ENCODE data around the gene C20orf141.
"Not testable (repeated sequence)": the region's sequence is repeated elsewhere in the genome, so short reads cannot be mapped to it uniquely, and the experiment has no call there.

C20orf141 gene

DNA sequence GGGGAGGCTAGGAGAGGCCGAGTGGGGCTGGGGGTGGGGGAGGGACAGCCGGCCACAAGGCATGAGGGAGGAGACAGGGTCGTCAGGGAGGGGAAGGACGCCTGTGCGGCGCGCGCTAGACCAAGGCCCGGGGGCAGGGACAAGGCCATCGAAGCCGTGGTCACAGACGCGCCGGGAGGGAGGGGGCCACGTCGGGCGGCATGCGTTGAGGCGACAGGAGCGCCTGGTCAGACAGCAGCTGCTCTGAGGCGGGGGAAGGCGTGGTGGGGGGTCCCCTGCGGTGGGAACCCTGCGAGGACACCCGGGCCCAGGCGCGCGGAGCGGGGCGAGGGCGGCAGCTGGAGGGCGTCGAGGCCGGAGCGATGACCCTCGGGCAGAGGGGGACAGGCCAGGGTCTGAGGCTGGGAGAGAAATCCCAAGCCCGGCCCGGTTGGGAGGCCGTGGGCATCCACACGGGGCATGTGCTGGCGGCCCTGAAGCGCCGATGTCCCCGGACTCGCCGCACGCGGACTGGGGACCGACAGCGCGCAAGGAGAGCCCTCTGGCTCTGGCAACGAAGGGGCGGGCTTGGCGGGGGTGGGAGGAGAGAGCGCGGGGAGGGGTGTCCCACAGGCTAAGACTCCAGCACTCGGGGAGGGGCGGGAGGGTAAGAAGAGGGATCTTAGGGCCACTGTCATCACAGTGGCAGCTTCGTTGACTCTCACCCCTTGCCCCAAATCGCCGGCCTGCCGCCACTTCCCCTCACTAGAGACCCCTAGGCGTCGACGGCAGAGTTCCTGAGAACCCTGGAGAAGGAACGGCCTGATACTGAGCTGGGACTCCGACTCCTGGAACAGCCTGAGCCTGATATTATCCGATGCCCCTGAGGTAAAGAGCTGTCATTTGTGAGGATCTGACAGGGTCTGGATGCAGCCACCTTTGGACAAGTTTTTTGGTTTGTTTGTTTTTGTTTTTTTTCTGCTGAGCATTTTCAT lies 6.4 kb downstream of the C20orf141 start:
- DNase-seq = no peak

- no peak for DNase-seq
These were observed 7.3 kb downstream of the C20orf141 start for GRCh38 chr20:2822073-2822472.

GRCh38 chr20:2825761-2826160 lies 11.0 kb downstream of the C20orf141 start:
- no peak for DNase-seq

DNA sequence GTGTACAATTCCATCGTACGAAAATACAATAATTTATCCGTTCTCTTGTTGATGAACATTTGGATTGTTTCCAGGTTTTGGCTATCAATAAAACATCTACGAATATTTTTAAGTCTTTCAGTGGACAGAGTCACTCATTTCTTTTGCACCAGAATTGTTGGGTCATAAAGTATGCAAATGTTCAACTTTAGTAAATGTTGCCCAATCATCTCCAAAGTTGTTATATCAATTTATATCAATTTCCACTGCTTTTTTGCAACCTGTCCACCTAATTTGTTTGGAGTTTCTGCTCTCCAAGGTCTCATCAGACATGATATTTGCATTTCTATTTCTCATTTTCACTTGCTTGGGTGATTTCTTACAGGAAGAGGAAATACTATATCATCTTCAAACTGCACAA lies 11.9 kb downstream of the C20orf141 start:
- DNase-seq = no peak

GRCh38 chr20:2829376-2829775 lies 14.6 kb downstream of the C20orf141 start:
- no peak for DNase-seq

DNA sequence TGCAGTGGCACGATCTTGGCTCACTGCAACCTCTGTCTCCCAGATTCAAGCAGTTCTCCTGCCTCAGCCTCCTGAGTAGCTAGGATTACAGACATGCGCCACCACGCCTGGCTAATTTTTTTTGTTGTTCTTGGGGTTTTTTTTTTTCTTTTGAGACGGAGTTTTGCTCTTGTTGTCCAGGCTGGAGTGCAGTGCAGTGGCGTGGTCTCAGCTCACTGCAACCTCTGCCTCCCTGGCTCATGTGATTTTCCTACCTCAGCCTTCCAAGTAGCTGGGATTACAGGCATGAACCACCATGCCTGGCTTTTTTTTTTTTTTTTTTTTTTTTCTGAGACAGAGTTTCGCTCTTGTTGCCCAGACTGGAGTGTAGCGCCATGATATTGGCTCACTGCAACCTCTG lies 16.4 kb downstream of the C20orf141 start:
- DNase-seq = not testable (repeated sequence)

GRCh38 chr20:2833761-2834160 lies 19.0 kb downstream of the C20orf141 start:
- no peak for DNase-seq

- no peak for DNase-seq
These were observed 19.8 kb downstream of the C20orf141 start for GRCh38 chr20:2834401-2835110.

DNA sequence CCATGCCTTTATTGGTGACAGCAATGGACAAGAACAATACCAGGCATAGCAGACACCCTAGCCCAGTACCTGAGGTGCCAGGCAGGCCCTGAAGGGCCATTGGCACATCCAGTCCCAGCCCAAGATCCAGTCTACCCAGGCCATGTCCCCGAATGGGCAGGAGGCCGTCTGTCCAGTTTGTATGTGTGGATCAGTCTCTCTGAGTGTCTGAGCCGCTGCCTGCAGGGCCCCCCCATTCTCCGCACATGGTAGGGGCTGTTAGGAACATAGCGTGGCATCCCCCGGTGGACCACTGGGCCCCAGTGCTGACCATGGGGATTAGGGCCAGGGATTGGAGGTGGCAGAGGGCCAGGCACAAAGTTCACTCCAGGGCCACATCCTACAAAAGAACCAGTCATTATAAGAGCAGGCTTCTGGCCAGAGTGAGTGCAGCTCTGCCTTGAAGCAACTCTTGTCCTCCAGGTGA lies 20.6 kb downstream of the C20orf141 start:
- no peak for DNase-seq

DNA sequence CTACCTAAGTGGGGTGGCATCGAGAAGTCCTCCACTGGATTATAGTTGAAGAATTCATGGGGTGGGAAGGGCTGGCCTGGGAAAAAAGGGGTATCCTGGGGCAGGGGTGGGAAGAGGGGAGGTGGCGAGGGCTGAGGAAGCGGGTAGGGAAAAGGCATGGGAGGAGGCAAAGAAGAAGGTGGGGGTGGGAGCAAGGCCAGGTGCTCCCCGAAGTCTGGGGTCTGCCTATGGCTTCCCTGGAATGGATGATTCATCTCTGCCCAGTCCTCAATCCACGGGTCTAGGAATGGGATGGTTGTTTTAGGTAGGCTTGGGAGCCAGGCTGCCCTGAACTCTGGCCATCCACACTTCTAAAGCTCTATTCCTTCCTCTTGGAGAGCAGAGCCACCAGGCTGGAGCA lies 21.2 kb downstream of the C20orf141 start:
- DNase-seq = no peak

DNA sequence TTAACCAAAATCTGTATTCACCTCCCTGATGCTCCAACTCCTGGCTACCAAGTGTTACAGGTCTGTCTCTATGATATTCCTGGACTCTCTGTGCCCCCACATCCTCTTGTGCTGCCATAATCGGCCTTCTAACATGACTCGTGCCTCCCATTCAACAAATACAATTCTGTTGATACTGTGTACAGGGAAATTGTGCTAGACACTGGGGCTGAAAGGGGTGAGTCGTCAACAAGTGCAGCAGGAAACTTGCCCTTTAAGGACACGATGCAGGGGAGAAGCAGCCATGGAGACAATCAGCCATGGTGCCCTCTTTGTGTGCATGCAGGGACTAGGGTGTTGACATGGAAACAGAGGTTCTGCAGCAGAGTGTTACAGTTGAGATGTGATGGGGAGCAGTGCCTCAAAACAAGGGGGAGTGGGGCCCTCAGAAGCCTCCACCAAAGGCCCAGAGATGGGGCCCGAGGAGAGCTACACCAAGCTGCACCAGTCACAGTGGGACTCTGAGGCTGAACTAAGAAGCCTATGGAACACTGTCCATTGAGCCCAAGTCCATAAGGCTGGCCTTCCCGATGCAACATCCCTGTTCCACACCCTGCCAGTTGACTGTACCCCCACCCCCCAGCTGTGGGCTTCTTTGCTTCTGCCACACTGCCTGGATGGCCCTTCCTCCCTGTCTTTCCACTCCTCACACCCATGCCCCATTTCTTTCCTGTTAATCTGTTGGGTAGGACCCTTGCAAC lies 22.6 kb downstream of the C20orf141 start:
- no peak for DNase-seq

- no peak for DNase-seq
These were observed 23.5 kb downstream of the C20orf141 start for GRCh38 chr20:2838170-2838797.

DNA sequence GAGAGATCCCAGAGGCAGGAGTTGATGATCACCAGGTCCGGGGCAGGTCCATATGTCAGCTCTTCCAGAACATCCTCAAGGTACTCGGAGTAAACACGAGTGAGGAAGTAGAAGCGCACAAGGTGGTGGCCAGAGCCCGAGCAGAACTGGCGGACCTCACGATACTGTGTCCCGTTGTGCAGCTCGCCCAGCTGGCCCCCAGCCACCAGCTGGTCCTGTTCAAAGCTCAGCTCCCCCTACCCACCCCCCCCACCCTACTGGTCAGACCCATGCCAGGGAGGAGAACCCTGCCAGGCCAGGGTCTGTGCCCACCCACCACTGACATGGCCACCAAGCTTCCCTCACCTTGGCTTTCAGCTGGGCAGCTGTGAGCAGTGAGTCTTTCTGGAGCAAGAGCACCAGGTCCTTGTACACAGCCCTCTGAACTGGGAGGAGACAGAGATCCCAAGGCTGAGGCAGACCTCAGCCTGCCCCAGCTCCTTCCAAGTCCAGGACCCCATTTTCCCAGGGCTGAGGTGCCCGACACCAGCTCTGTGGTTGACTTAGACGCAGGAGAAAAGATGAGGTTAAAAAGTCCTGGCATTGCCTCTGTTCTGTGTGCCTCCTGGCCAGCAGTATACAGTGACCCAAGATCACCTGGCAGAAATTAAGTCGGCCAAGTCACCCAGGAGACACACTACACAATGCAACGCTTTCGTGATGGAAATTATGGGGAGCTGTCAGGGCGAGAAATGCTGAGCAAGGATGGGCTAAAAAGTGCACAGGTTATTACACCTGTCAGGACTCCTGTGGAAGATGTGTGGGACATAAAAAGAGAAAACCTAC lies 24.3 kb downstream of the C20orf141 start:
- DNase-seq = no peak

DNA sequence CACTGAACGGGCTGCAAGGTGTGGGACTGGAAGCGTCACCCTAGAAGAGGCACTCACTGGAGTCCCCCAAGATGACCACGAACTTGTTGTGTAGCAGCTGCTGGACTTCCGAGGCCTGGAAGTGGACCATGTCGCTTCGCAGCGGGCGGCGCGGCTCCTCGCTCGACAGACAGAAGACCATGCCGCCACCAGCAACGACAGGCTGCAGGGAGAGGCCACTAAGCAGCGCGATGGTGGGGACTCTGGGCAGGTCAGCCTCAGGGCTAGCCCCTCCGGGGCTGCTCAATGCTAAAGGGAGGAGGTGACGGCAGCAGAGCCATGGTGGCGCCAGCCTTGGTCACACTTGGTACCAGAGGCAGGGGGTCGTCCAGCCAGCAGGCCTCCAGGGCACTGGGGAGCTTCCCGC lies 24.9 kb downstream of the C20orf141 start:
- DNase-seq = no peak

DNA sequence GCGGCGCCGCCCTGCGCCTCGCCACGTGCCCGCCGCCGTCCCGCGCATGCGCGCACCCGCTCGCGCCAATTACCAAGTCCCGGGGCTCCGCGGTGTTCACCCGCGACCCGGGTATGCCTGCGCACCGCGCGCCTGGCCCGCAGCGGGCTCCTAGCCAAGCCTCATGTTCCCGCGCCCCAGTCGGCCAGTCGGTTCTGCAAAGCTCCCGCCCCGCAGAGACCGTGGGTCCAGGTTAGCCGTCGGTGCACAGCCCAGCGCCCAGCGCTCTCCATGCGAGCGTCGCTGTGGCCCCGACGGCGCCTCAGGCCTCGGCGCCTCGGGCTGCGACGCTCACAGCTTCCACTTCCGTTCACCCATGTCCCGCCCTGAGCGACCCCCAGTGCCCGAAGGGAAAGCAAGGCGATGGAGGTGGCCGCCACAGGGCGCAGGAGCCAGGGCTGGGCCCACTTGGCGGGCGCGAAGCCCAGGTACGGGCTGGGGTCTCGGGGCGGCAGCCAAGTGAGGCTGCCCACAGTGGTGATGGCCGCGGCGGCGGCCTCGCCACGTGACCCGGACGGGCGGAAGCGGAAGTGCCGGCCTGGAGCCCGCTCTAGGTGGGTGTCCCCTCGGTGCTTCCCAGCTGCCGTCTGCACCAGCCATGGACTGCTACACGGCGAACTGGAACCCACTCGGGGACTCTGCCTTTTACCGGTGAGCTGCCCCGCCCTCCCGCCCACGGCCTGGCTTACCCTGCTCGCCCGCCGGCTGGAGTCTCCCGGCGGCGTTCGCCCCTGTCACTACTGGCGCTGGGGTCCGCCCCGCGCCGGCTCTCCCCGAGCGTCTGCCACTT lies 25.6 kb downstream of the C20orf141 start, which contains the start of the genes PCED1A and VPS16:
Gene PCED1A, minus strand, starts transcription at position 518 of the 829 bp plus-strand sequence. CDS start 743 bp downstream, outside the sequence.
Gene VPS16, plus strand, starts transcription at position 608 of the 829 bp plus-strand sequence. Its CDS starts 30 bp downstream, at position 638.
- no peak for DNase-seq

DNA sequence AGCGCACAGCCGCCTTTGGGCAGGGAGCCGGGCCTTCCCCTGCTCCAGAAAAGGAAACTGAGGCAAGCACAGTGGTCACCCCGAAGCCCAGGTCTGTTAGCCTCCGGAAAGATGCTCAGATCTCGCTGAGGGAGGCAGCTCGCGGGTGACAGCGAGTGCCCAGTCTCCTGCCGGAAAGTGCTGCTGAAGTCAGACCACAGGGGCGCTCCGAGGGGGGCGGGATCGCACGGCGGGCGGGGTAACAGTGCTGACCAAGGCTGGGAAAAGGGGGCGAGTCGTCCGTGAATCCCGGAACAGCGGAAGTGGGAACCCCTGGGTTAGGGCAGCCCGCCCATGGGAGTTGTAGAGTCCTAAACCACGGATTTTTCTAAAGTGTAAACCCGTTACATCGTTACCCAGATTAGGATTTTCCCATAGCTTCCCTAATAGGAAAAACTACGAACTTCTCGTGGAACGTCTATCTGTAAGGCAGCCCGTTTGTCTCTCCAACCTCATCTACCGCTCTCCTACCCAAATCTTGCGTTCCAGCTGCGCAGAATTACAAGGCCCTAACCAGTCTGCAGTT lies 26.3 kb downstream of the C20orf141 start:
- DNase-seq = no peak

DNA sequence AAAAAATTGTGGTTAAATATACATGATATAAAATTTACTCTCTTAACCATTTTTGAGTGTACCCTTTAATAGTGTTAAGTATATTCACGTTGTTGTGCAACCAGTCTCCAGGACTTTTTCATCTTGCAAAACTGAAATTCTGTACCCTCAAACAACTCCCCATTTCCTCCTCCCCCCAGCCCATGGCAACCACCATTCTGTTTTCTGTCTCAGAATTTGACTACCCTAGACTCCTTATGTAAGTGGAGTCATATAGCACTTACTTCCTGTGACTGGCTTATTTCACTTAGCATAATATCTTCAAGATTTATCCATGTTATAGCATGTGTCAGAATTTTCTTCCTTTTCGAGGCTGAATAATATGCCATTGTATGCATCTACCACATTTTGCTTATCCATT lies 30.8 kb downstream of the C20orf141 start:
- no peak for DNase-seq

- DNase-seq = no peak
These were observed 31.9 kb downstream of the C20orf141 start for GRCh38 chr20:2846698-2847097.

DNA sequence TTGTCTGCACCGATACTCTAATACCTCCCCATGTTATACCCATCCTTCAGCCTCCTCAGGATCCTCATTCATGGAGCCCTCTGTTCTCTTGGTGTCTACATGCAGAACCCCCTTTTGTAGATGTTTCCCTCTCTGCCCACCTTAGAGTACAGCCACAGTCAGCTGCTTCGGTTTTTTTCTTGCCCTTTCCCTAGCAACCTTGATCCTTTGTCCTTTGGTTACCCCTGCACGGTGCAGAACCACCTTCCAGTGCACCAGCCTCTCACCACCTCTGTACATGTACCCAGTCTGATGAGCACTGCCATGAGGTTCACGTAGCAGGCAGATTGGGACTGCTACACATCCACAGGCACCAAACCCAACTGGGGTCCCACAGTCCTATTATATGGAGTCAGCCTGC lies 33.0 kb downstream of the C20orf141 start:
- no peak for DNase-seq

GRCh38 chr20:2849529-2849928 lies 34.7 kb downstream of the C20orf141 start:
- no peak for DNase-seq

Data from NCI-H2107 (cell line).